K562 (cell line): ENCODE measurements around the gene RAD51D. TPM values are rescaled to one million over a fixed set of nuclear protein-coding genes. Genes with fewer than 3 reads are reported as not detected.

ENCODE experiments used
- AFF1 ChIP-seq, 2 experiments: fragments of 450-650 bp; IDR thresholded peaks; 2 replicates each; pipeline ENCODE4 v1.6.1; 2018; ENCODE audit warnings: mild to moderate bottlenecking in 2 of 2, low read depth in 1 of 2; ENCODE audit not compliant: partially characterized antibody in 2 of 2
- ARNT ChIP-seq, 2 experiments: fragments of 450-650 bp; IDR thresholded peaks; 2 replicates each; pipeline ENCODE4 v1.6.1; 2016; ENCODE audit warnings: mild to moderate bottlenecking in 1 of 2
- CBFA2T2 ChIP-seq: fragments of 450-650 bp; conservative IDR thresholded peaks from 2 replicates; pipeline ENCODE4 v1.6.1; 2017; ENCODE audit warnings: mild to moderate bottlenecking
- E2F5 ChIP-seq: sonication (generic); formaldehyde crosslinking; IDR thresholded peaks from 2 replicates; pipeline ENCODE4 v1.8.0; 2022; ENCODE audit warnings: mild to moderate bottlenecking, missing genetic modification reagents
- FOXJ3 ChIP-seq: sonication (generic); formaldehyde crosslinking; IDR thresholded peaks from 2 replicates; pipeline ENCODE4 v1.4.0; 2020; ENCODE audit warnings: mild to moderate bottlenecking, missing genetic modification reagents
- HDAC8 ChIP-seq: fragments of 450-650 bp; IDR thresholded peaks from 2 replicates; pipeline ENCODE4 v1.6.1; 2016; ENCODE audit warnings: mild to moderate bottlenecking, missing genetic modification characterization, moderate library complexity, missing compliant biosample characterization
- ZBTB12 ChIP-seq: fragments of 250-450 bp; sonication (Bioruptor Pico); IDR thresholded peaks from 2 replicates; pipeline ENCODE4 v1.4.0; 2020
- ZFP1 ChIP-seq: fragments of 450-650 bp; formaldehyde crosslinking; IDR thresholded peaks from 2 replicates; pipeline ENCODE4 v1.4.0; 2020; ENCODE audit warnings: mild to moderate bottlenecking, mixed read lengths
- ZMIZ1 ChIP-seq, 2 experiments: fragments of 150-350 bp in 1 of 2; IDR thresholded peaks; 2 replicates each; pipeline ENCODE4 v1.6.1; 2012 to 2016; ENCODE audit warnings: low read depth in 2 of 2, low read length in 2 of 2, mild to moderate bottlenecking in 1 of 2, moderate library complexity in 1 of 2
- ZNF592 ChIP-seq: fragments of 450-650 bp; IDR thresholded peaks from 2 replicates; pipeline ENCODE4 v1.6.1; 2017; ENCODE audit warnings: antibody characterized with exemption, mild to moderate bottlenecking
- ZSCAN29 ChIP-seq: fragments of 450-650 bp; IDR thresholded peaks from 2 replicates; pipeline ENCODE4 v1.6.1; 2017
- polyA plus RNA-seq, 8 experiments: library from polyadenylated mRNA; depleted of rRNA in 4 of 8; stranded (reverse) in 5 of 8; unstranded in 3 of 8; fragments of >200 nt; fragmentation: Nextera tagmentation in 2 of 8; fragmentation: Illumina TruSeq in 1 of 8; extraction: Ambion mirVana in 2 of 8; extraction: Trizol in 1 of 8; gene quantifications; 2 replicates each; pipeline versions ENCODE4 v1.2.1 to v1.2.3, GENCODE V29; 2011 to 2014; ENCODE audit warnings: inconsistent platforms in 1 of 8, missing spikeins in 1 of 8
- total RNA-seq, 7 experiments: library from RNA; depleted of rRNA in 6 of 7; stranded (reverse); fragments of >200 nt in 6 of 7; fragmentation: Illumina TruSeq in 2 of 7; extraction: Trizol in 2 of 7; gene quantifications; 2 replicates each; pipeline versions ENCODE4 v1.2.1 to v1.2.3, GENCODE V29; 2011 to 2021; ENCODE audit warnings: low replicate concordance in 1 of 7

Gene RAD51D
- total and polyA plus RNA-seq, 9 of the 15 experiments (the other 6 are each of a cell fraction or from before 2014, with no cell fraction given) = 2.2 to 16.9 (median 8.7) TPM

GRCh38 chr17:35063514-35064223 lies 56.0 kb downstream of the RAD51D start, which contains the start of gene RFFL (continued):
- TF ChIP-seq AFF1 (IDR thresholded peaks at IDR 0.05; ENCODE audit: low read depth in 1 of 2, partially characterized antibody in 2 of 2) = peak in 1 of 2 experiments; percentile 18
- peak; percentile 95 for TF ChIP-seq ZNF592
- TF ChIP-seq CBFA2T2 = 0 out of 2 replicates have a peak, but pooled peaks have one; percentile 4
- TF ChIP-seq ARNT (IDR thresholded peaks at IDR 0.05) = 0 out of 4 replicates have a peak, but pooled peaks of 1 of the 2 experiments have one; percentile 22
- no peak for TF ChIP-seq ZFP1
- no peak for TF ChIP-seq FOXJ3 (CRISPR knock-in tag)
- TF ChIP-seq ZSCAN29 = no peak
- TF ChIP-seq HDAC8 = 0 out of 2 replicates have a peak, but pooled peaks have one; percentile 36
- no peak for TF ChIP-seq ZBTB12 (CRISPR knock-in tag)
- no peak for TF ChIP-seq ZMIZ1 (IDR thresholded peaks at IDR 0.05; ENCODE audit: low read depth in 2 of 2, low read length in 2 of 2)
- no peak for TF ChIP-seq E2F5
